Measurements from ENCODE around the gene DLX1. TPM values are rescaled to one million over a fixed set of nuclear protein-coding genes. Genes with fewer than 3 reads are reported as not detected.

Gene DLX1
- total RNA-seq, 4 donors from 2014 or later: 0.19 to 1.6 (median 0.44) TPM; not detected in 1

DNA sequence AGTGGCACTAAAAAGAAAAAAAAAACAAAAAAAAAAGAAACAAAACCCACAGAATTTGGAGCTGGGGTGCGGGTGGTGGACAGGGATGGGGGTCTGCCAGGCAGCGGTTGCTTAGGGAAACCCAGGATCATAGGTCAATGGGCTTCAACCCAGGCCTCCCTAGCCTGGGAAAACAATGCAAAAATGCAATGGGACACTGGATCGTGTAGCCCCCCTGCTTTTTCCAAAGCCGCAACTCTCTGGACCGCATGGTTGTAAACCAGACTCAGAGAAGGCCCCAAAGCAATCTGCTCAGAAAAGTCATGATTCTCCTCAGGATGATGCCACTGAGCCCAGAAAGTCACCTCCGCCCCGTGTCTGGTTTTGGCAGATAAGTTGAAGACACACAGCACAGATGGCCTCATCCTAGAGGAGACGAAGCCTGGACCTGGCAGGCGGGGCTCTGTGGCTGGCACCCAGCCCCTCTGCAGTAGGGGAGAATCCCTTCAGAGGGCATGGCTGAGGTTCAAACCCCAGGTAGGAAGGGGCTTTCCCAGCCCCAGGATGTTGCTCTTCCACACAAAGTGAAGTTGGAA is 12.3 kb downstream of the DLX1 start:
- TF ChIP-seq POLR2AphosphoS5 (IDR thresholded peaks at IDR 0.05) (no peak), EP300 (IDR thresholded peaks at IDR 0.05) (no peak), POLR2A (IDR thresholded peaks at IDR 0.05) (no peak)
- TF ChIP-seq, protein P1, sequence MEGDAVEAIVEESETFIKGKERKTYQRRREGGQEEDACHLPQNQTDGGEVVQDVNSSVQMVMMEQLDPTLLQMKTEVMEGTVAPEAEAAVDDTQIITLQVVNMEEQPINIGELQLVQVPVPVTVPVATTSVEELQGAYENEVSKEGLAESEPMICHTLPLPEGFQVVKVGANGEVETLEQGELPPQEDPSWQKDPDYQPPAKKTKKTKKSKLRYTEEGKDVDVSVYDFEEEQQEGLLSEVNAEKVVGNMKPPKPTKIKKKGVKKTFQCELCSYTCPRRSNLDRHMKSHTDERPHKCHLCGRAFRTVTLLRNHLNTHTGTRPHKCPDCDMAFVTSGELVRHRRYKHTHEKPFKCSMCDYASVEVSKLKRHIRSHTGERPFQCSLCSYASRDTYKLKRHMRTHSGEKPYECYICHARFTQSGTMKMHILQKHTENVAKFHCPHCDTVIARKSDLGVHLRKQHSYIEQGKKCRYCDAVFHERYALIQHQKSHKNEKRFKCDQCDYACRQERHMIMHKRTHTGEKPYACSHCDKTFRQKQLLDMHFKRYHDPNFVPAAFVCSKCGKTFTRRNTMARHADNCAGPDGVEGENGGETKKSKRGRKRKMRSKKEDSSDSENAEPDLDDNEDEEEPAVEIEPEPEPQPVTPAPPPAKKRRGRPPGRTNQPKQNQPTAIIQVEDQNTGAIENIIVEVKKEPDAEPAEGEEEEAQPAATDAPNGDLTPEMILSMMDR (IDR thresholded peaks at IDR 0.05): no peak
- no peak for DNase-seq (ENCODE audit: low spot score in 2 of 2)
- H3K4me1 ChIP-seq: peaks cover 87% of the 10 kb centered on the region
- 24% methylated on average over 8 of the region's 9 CpGs for WGBS
- no peaks in the 10 kb centered on the region for H3K36me3 ChIP-seq
- no peaks in the 10 kb centered on the region for H3K9me3 ChIP-seq
- H3K27me3 ChIP-seq: peaks cover 100% of the 10 kb centered on the region
- H3K4me3 ChIP-seq: no peak overlapping the region
- no peak overlapping the region for H3K27ac ChIP-seq

DNA sequence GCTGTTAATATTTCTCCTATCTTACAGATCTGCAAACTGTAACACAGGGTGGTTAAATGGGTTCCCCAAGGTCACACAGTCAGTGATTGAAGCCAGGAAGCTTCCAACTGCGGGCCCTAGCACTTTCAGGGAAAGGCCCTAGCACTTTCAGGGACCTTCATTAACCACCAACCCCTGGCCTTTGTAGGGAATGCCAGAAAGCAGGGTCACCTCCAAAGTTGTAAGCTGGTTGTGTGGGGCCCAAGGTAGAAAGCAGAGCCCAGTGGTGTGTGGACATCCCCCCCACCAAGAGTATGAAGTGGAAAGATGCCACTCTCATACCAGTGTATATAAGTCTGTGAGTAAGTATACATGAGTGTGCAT is 13.0 kb downstream of the DLX1 start:
- 13% methylated on average over 1 of the region's 1 CpG for WGBS
- DNase-seq (ENCODE audit: low spot score in 2 of 2): no peak

DNA sequence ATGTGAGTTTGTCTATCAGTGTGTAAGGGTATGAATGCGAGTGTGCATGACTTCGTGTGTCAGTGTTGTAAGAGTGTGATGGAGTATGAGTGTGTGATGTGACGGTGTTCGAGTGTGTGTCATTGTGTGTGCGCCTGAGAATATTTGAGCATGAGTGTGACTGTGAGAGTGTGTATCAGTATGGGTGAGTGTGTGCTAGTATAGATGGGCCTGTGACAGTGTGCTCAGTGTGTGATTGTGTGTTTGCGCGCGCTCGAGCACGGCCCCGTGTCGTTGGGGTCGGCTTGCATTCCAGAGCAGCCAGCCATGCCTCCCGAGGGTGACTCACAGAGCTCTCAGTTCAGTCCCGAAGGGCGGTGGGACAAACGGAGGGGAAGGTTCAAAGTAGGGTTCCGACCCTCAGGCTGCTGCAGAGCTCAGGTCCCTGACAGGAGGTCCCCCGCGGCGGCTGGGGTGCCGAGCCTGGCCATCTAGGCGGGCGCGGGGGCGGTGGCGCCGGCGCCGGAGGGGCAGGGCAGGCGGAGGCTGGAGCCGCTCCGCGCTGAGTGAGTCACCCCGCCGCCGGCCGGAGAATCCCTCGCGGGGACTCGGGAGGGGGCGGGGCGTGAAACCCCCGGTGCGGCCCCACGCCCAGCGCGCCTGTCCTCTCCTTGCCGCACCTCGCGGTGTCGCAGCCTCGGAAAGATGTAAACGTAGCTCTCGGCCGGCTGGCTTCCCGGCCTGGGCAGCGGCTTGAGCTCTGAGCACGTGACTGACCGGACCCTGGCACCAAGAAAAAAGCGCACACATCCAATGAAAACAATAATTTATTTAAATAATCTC is 13.6 kb downstream of the DLX1 start:
- Histone ChIP-seq H3K4me1 (peaks cover 99% of the 10 kb centered on the region), H3K9me3 (no peaks in the 10 kb centered on the region), H3K27me3 (peaks cover 99% of the 10 kb centered on the region), H3K4me3 (peak overlapping the region; percentile 41), H3K36me3 (no peaks in the 10 kb centered on the region), H3K27ac (no peak overlapping the region)
- TF ChIP-seq POLR2AphosphoS5 (IDR thresholded peaks at IDR 0.05) (no peak), EP300 (IDR thresholded peaks at IDR 0.05) (no peak), POLR2A (IDR thresholded peaks at IDR 0.05) (no peak)
- TF ChIP-seq, protein P1 (IDR thresholded peaks at IDR 0.05): no peak
- DNase-seq (ENCODE audit: low spot score in 2 of 2): no peak
- WGBS: 7% methylated on average over 57 of the region's 61 CpGs

More for the DNA sequence above, 13.0 kb downstream of the DLX1 start:
- no peaks in the 10 kb centered on the region for H3K36me3 ChIP-seq
- TF ChIP-seq POLR2AphosphoS5 (IDR thresholded peaks at IDR 0.05) (no peak), EP300 (IDR thresholded peaks at IDR 0.05) (no peak), POLR2A (IDR thresholded peaks at IDR 0.05) (no peak)
- TF ChIP-seq, protein P1 (IDR thresholded peaks at IDR 0.05): no peak
- no peaks in the 10 kb centered on the region for H3K9me3 ChIP-seq
- no peak overlapping the region for H3K4me3 ChIP-seq
- no peak overlapping the region for H3K27ac ChIP-seq
- peaks cover 100% of the 10 kb centered on the region for H3K27me3 ChIP-seq
- H3K4me1 ChIP-seq: peaks cover 93% of the 10 kb centered on the region

DNA sequence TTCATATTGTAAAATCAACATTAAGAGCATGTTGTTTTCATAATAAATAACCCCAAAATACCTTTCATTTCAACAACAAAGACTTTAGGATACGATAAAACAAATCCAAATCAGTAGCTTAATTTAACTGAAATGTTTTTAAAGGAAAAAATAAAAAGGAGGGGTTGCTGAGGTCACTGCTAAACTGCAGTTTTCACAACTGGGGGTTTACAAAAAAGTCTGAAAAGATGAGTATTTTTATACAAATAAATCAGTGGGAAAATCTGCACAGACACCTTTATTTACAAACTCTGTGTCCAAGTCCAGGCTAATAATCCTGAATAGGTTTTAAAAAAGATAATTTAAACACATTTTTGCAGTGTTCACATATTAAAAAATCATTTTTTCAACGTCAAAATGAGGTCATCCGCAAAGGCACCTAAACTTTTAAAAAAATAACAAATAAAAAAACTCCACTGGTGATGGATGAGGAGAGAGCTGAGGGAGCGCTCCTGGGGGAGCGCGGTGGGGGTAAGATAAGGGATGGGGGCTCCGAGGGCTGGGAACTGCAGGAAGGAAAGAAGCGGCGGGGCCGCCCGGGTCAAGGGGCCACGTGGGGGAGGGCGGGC is 14.3 kb downstream of the DLX1 start:
- H3K27me3 ChIP-seq: peaks cover 99% of the 10 kb centered on the region
- TF ChIP-seq POLR2AphosphoS5 (IDR thresholded peaks at IDR 0.05): no peak
- no peak for TF ChIP-seq POLR2A (IDR thresholded peaks at IDR 0.05)
- TF ChIP-seq, protein P1 (IDR thresholded peaks at IDR 0.05): no peak
- no peak for TF ChIP-seq EP300 (IDR thresholded peaks at IDR 0.05)
- H3K4me1 ChIP-seq: peaks cover 94% of the 10 kb centered on the region
- no peaks in the 10 kb centered on the region for H3K36me3 ChIP-seq
- no peak for DNase-seq (ENCODE audit: low spot score in 2 of 2)
- no peaks in the 10 kb centered on the region for H3K9me3 ChIP-seq
- no peak overlapping the region for H3K27ac ChIP-seq
- H3K4me3 ChIP-seq: peak overlapping the region; percentile 41
- WGBS: 26% methylated on average over 13 of the region's 13 CpGs
